ENCODE measurements around the gene ABCA10.

The ABCA10 gene

GRCh38 chr17:69265873-69266272, 37.2 kb upstream of the ABCA10 start:
- H3K4me3 ChIP-seq (ENCODE audit: low read depth, low read length) = no peak overlapping the region
- TF ChIP-seq CTCF (IDR thresholded peaks at IDR 0.05; ENCODE audit: borderline replicate concordance, insufficient read depth, low read depth, low read length) = no peak

GRCh38 chr17:69254187-69254586, 25.6 kb upstream of the ABCA10 start:
- no peak for TF ChIP-seq CTCF (IDR thresholded peaks at IDR 0.05; ENCODE audit: borderline replicate concordance, insufficient read depth, low read depth, low read length)
- no peak overlapping the region for H3K4me3 ChIP-seq (ENCODE audit: low read depth, low read length)

- TF ChIP-seq CTCF (IDR thresholded peaks at IDR 0.05; ENCODE audit: borderline replicate concordance, insufficient read depth, low read depth, low read length) = no peak
- H3K4me3 ChIP-seq (ENCODE audit: low read depth, low read length) = no peak overlapping the region
These were observed 22.0 kb upstream of the ABCA10 start for GRCh38 chr17:69250641-69251040.

- TF ChIP-seq CTCF (IDR thresholded peaks at IDR 0.05; ENCODE audit: borderline replicate concordance, insufficient read depth, low read depth, low read length) = no peak
- no peak overlapping the region for H3K4me3 ChIP-seq (ENCODE audit: low read depth, low read length)
These were observed 18.2 kb upstream of the ABCA10 start for GRCh38 chr17:69246726-69247375.

GRCh38 chr17:69246202-69246601, 17.6 kb upstream of the ABCA10 start:
- TF ChIP-seq CTCF (IDR thresholded peaks at IDR 0.05; ENCODE audit: borderline replicate concordance, insufficient read depth, low read depth, low read length) = no peak
- H3K4me3 ChIP-seq (ENCODE audit: low read depth, low read length) = no peak overlapping the region

GRCh38 chr17:69245617-69246016, 17.0 kb upstream of the ABCA10 start:
- H3K4me3 ChIP-seq (ENCODE audit: low read depth, low read length) = no peak overlapping the region
- no peak for TF ChIP-seq CTCF (IDR thresholded peaks at IDR 0.05; ENCODE audit: borderline replicate concordance, insufficient read depth, low read depth, low read length)

Data from GM12875 (cell line).